Fibroblast of skin of right biceps (primary cell): ENCODE data around the gene TRAPPC5.
"Not testable (repeated sequence)": the region's sequence is repeated elsewhere in the genome, so short reads cannot be mapped to it uniquely, and the experiment has no call there.

Experiments
- DNase-seq: peaks from one replicate; pipeline ENCODE4 v3.0.0-alpha.2; 2013

Gene TRAPPC5

DNA sequence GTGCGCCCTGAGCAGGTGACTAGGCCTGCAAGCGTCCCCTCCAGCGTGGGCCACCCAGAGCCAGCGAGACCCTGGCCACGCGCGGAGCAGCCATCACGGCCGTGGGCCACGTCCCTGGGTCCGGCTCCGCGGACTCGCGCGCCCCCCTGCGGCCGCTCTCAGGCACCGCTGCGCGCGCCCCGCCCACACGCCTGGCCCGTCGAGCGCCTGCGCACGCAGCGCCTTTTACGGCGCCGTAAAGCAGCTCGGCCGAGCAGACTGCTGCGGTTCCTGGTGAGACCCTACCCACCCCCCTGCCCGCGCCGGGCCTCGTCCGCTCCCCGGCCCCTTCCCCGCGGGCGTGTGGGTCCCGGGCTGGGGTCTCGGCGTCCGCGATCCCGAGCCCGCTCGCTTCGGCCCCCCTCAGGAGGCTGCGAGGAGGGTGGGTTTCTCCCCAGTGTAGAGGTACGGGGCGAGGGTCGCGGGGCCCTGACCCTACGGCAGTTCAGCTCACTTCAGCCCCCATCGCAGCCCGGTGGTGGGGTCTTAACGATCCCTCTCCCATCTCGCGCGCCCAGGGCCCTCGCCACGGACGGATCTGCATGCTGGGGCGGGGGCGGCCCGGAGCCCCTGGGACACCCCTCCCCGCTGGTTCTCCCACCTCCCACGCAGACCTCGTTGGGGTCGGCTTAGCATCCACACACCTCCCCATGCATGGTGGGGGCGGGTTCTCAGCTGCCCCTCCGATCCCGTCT is at the start of gene TRAPPC5:
Gene TRAPPC5, plus strand, starts transcription at position 228 of the 734 bp plus-strand sequence. CDS start 1,421 bp downstream, outside the sequence.
- DNase-seq: peak; percentile 78

DNA sequence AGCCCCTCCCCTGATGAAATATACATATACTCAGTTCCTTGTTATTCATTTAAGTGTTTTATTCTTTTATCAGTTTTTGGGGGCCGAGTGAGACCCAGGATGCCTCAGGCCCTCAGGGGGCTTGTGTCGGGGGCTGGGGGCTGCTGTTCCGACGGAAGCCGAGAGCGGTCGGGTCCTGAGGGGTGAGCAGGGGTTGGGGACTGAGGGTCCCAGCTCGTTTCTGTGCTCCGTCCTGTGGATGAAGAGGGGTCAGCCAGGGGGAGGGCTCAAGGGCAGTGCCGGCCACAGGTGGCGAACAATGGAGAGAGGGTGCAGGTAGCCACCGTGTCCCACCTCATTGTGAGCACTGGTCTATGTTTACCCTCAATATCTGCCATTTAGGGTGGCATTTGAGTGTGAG is 49.1 kb upstream of the TRAPPC5 start:
- no peak for DNase-seq

DNA sequence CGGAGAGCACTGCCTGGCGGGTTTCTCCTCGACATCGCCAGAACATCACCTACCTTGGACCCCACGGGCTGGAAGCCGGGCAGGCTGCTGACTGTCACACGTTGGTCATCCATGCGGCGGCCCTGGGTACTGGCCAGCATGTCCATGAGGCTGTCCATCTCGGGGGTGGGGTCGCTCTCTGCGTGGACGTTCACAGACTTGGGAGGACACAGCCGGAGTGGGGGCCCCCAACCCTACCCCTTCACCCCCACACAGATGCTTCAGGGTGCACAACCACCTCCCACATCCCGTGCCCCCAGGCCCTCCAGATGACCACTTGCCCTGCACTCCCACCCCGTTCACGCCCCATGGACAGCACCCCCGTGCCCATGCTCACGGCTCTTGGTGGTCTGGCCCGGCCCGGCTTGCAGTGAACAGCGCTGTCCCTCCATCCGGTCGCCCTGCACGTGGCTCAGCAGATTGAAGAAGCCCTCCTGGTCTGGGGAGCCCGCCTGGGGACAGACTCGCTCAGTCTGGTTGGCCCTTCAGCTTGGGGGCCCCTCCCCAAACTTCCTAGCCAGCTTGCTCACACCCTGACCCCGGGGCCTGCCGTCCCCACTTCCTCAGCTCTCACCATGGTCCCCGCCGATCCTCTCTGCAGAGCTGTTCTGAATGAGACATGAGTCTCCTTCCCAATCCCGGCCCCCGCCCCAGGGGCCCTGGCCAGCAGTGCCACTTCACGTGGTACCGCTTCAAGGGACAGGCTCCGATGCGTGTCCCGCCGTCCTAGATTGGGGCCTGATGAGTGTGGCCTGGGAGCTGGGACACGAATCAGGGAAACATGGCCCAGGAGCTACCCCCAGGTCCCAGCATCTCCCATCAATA is 48.1 kb upstream of the TRAPPC5 start:
- DNase-seq: no peak

DNA sequence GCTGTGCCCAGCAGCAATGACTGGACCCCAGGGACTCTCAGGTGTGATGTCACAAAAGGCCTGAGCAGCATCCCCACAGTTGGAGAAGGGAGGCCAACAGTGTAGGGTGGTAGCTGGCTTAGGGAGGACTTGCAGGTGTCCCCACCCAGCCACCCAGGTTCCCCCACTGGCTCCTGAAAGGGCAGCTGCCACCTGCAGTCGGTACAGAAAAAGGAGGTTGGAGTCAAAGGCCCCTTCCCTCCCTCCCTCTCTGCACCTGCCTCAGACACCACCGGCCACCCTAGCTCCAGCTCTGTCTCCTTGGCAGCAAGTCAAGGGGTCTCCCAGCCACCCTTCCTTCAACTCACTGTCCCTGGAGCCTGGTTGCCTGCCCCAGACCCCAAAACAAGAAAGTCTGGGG is 46.9 kb upstream of the TRAPPC5 start, which contains the start of gene PCP2:
Gene PCP2, minus strand, starts transcription at position 22 of the 400 bp plus-strand sequence. CDS start 262 bp downstream, outside the sequence.
- DNase-seq: no peak

DNA sequence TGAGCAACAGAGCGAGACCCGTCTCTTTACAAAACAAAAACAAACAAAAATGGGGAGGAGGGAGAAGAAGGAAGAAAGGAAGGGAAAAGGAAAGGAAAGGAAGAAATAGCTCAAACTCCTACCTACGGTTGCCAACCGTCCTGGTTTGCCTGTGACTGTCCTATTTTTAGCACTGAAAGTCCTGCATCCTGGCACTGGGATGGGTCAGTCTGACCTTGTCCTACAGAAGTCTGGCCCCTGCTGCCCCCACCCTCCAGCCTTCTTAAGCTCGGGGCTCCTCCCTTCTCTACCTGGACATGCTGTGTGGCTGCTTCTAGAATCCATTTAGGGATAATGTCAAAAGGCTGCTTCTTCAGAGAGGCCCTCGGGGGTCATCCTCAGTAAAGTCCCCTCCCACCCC is 45.0 kb upstream of the TRAPPC5 start:
- no peak for DNase-seq

DNA sequence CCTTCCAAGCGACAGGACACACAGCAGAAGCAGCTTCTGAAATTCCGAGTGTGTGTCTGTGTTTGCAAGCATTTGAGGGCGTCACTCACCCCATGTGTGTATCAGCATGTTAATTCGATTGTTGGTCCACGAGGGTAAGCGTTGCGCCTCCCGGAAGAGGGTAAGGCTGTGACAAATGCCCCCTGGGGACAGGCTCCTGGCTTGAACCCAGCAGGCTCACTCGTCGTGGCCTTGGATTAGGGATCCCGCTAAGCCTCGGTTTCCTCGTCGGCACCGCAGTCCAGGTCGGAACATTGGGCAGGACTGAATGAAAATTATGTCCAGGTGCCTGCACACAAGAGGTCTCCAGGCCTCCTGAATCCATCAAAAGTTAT is 44.3 kb upstream of the TRAPPC5 start:
- DNase-seq: no peak

DNA sequence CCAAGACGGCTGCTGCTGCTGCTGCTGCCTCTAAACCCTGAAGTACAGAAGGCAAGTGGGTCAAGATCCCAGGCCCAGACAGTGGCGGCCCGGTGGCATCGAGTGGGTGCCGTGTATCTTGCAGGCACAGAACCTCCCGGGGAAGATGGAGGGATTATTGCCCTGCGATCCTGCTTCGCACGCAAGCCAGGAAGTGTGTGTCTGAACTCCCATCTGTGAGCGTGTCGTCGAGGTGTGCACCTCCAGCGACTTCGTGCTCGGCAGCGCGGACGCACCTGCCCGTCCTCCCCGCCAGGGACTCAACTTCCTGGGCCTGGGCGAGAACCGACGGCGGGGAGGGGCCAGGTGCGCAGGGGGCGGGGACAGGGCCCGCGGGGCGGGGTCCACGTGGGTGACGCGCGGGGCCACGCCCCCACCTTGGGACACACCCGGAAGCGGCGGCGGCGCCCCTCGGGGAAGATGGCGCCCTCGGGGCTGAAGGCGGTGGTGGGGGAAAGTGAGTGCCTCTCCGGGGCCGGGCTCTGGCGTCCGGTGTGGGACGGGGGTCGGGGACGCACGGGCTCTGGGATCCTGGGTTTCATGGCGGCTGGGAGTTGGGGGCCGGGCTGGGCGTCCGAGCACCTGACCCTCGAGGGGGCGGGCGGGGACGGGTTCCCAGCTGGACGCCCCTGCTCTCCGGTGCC is 43.8 kb upstream of the TRAPPC5 start, which contains the start of gene STXBP2:
Gene STXBP2, plus strand, starts transcription at position 420 of the 683 bp plus-strand sequence. Its CDS starts 40 bp downstream, at position 460.
- no peak for DNase-seq

DNA sequence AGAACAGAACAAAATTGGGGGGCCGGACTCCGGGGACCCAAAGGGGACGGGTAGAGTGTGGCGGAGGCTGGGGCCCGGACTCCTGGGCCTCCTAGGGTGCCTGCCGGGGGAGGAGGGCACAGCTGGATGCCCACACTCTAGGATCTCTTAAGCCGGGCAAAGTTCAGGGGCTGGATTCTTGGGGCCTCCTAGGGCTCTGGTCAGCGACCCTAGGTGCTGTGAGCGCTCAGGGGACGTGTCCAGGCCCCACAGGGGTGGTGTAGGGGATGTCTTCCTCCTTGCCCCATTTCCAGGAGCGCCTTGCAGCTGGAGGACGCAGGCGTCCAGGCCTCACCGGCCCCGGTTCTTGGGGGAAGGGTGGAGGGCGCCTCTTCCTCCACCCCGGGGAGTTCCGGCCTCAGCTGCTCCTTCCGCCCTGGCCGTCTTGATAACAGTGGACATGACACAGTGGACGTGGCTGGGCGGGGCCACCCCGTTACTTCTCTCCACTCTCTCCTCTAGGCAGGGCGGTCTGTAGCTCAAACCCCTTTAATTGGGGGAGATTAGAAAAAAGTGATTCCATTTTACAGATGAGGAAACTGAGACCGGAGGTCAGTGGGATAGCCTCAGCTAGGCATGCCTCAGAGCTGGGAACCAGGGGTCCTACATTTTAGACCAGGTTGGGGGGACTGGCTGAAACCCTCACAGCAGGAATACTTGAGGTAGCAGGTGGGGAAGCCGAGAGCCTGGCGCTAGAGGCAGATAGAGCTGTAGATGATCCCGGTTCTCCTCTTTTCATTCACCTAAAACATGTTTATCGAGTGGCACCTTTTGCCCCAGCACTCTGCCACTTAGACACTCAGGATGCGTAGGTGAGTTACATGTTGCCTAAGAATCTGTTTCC is 43.0 kb upstream of the TRAPPC5 start:
- no peak for DNase-seq

DNA sequence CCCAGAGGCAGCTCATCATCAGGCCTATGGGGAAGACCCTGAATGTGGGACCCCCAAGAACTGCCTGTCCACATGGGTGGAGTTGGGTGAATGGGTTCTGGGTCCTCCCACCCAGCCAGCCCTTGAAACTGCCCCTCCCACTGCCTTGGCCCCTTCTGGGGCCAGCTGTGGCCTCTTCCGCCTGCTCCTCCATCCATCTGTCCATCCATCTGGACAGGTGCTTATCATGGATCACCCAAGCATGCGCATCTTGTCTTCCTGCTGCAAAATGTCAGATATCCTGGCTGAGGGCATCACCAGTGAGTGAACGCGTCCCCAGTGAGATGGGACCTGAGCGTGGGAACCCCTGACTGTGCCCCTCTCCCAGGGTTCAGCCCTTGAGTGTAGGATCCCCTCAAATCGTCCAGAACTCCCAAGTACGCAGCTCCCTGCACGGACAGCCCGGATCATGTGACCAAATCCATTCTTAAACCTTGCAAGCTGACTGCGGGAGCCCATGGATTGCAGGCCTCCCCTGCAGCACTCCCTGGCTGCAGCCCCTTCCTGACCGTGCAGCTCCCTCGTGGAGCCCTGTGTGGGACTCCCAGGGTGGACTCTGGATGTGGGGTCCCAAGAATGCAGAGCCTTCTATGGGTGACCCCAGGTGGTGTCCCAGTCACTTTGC is 41.7 kb upstream of the TRAPPC5 start:
- no peak for DNase-seq

DNA sequence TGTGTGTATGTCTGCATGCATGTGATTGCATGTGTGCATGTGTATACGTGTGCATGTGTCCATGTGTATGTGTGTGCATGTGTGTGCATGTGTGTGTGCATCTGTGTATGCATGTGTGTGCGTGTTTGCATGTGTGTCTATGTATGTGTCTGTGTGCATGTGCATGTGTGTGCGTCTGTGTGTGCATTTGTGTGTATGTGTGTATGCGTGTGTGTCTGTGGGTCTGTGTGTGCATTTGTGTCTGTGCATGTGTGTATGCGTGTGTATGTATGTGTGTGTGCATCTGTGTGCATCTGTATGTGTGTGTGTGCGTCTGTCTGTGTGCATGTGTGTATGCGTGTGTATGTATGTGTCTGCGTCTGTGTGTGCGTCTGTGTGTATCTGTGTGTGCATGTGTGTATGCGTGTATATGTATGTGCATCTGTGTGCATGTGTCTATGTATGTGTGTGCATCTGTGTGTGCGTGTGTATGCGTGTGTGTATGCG is 40.7 kb upstream of the TRAPPC5 start:
- DNase-seq: no peak

DNA sequence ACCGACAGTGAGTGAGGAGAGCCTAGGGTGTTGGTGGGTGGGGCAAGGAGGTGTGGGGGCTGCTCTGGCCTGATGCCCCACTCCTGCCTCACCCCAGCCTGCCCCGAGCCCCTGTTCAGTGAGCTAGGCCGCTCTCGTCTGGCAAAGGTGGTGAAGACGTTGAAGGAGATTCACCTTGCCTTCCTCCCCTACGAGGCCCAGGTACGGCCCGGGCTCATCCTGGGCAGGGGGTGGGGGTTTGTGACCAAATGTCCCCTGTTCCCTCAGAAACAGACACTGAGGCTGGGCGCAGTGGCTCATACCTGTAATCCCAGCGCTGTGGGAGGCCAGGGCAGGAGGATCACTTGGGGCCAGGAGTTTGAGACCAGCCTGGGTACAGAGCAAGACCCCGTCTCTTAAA is 39.8 kb upstream of the TRAPPC5 start:
- no peak for DNase-seq

DNA sequence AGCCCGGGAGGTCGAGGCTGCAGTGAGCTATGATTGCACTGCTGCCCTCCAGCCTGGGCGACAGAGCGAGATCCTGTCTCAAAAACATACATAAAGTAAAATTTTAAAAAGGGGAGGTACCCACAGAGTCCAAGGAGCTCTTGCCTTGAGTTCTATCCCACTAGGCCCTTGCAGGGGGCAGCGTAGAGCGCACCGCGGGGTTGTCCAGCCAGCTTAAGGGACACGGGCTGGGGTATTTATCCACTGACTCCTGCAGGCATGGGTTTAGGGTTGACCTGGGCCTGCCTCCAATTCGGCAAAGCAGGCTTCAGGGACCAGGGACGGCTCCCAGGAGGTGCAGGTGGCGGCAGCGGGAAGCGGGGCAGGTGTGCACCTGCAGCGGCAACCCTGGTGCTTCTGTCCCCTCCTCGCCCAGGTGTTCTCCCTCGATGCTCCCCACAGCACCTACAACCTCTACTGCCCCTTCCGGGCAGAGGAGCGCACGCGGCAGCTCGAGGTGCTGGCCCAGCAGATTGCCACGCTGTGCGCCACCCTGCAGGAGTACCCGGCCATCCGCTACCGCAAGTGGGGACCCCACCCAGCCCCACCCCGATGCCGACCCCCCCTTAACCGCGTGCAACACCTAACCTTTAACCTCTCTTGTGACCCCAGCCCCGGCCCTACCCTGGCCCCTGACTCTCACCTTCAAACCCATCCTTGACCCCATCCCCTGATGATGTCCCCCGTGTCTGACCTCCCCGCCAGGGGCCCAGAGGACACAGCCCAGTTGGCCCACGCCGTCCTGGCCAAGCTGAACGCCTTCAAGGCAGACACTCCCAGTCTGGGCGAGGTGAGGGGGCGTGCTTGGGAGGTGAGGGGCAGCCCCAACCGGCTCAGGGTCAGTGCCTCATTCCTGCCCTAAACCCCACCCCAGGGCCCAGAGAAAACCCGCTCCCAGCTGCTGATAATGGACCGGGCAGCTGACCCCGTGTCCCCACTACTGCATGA is 39.0 kb upstream of the TRAPPC5 start:
- no peak for DNase-seq

DNA sequence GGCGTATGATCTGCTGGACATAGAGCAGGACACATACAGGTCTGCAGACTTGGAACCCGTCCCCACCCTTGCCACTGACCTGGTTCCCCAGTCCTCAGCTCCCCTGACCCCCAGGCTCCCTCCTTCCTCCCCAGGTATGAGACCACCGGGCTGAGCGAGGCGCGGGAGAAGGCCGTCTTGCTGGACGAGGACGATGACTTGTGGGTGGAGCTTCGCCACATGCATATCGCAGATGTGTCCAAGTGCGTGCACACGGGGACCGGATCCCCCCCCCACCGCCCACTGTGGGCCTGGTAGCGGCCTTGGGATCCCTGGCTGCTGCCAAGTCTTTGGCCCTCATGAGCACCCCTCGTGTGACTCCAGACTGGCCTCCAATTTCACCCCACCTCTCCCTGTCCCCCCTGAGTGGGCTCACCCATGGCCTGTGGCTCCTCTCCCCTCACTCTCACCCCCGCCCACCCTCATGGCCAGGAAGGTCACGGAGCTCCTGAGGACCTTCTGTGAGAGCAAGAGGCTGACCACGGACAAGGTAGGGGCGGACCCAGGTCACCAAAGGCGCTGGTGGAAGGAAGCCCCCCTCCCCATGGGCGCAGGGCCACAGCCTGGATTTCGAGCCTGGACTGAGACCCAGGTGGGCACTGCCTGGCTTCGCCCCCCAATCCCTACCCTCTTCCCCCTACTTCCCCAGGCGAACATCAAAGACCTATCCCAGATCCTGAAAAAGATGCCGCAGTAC is 38.2 kb upstream of the TRAPPC5 start:
- DNase-seq: no peak

DNA sequence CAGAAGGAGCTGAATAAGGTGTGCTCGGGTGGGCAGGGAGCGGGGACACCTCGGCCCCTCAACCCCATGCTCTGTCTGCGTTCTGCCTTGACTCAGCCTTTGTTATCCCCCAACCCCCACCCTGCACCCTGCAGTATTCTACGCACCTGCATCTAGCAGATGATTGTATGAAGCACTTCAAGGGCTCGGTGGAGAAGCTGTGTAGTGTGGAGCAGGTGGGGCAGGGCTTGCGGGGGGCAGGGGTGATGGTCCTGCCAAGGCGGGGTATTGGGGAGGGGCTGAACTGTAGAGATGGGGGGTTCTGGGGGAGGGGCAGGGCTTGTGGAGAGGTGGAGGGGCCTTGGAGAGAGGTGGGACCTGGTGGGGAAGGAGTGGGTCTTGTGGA is 37.6 kb upstream of the TRAPPC5 start:
- no peak for DNase-seq

DNA sequence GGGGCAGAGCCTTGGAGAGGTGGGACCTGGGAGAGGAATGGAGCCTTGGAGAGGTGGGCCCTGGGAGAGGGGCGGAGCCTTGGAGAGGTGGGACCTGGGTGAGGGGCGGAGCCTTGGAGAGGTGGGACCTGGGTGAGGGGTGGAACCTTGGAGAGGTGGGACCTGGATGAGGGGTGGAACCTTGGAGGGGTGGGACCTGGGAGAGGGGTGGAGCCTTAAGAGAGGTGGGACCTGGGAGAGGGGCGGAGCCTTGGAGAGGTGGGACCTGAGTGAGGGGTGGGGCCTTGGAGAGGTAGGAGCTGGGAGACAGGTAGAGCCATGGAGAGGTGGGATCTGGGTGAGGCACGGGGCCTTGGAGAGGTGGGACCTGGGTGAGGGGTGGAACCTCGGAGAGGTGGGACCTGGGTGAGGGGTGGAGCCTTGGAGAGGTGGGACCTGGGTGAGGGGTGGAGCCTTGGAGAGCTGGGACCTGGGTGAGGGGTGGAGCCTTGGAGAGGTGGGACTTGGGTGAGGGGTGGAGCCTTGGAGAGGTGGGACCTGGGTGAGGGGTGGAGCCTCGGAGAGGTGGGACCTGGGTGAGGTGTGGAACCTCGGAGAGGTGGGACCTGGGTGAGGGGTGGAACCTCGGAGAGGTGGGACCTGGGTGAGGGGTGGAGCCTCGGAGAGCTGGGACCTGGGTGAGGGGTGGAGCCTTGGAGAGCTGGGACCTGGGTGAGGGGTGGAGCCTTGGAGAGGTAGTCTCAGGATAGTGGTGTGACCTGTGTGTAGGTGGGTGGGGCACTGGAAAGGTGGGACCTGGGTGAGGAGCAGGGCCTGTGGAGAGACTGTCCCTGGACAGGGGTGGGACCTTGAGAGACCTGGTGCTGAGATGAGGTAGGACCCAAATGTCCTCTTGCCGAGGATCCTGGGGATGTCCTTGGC is 36.7 kb upstream of the TRAPPC5 start:
- not testable (repeated sequence) for DNase-seq

DNA sequence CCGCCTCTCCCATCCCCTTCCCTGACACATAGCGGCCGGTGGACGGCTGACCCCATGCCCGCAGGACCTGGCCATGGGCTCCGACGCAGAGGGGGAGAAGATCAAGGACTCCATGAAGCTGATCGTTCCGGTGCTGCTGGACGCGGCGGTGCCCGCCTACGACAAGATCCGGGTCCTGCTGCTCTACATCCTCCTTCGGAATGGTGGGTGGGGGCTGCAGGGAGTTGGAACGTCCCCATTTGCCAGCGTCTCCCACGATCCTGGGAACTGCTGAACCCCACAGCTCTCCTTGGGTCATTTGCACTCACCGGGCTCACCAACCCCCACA is 36.1 kb upstream of the TRAPPC5 start:
- DNase-seq: no peak

DNA sequence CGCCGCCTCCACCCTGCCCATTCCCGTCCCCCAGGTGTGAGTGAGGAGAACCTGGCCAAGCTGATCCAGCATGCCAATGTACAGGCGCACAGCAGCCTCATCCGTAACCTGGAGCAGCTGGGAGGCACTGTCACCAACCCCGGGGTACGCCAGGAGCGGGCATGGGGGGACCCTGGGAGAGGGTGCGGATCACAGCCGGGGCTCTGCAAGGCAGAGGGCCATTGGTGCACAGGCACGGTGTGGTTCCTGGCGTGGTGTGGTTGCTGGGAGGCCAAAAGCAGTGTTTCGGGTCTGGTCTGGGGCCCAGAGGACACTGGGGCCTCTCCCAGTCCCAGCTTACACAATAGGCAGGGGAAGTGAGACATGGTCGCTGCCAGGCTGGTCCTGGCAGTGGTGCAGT is 35.5 kb upstream of the TRAPPC5 start:
- no peak for DNase-seq

DNA sequence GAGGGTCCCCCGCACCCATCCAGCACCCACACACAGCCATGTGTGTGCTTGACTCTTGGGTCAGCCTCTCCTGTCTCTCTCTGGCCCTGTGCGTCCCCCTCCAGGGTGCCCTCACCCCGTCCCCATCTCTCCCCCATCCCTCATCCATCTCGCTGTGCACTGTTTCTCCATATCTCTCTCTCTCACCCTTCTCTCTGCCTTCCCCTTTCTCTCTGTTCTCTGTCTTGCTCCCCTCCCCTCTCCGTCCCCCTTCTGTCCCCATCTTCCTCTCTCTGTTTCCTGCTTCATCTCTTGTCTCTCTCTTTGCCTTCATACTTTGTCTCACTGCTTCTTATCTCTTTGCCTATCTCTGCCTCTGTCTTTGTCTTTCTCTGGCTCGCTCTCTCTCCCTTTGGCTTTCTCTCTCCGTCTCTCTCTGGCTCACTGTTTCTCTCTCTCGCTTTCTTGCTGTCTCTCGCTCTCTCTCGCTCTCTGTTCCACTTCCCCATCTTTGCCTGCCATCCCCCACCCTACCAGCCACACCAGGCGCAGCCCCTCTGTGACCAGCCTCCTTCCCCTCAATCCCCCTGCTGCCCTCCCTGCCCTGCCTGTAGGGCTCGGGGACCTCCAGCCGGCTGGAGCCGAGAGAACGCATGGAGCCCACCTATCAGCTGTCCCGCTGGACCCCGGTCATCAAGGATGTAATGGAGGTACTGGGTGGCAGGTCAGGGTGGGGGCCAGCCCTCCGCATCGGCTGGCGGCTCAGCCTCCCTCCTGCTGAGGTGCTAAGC is 34.8 kb upstream of the TRAPPC5 start:
- no peak for DNase-seq
